ENCODE data around the gene STOX2.

GRCh38 chr4:183985786-183986185, 80.7 kb downstream of the STOX2 start:
- TF ChIP-seq CTCF (IDR thresholded peaks at IDR 0.05), result no peak
- TF ChIP-seq POLR2A (IDR thresholded peaks at IDR 0.05), result no peak

Measured in esophagus squamous epithelium (tissue), 4 donors.